IPS-18c (cell line): ENCODE measurements around the gene LACTB.
"Not testable (repeated sequence)": the region's sequence is repeated elsewhere in the genome, so short reads cannot be mapped to it uniquely, and the experiment has no call there.

ENCODE experiments used
- H3K4me3 ChIP-seq: 2 replicates; pipeline ENCODE4 v1.7.0; 2013; ENCODE audit warnings: low read depth, mild to moderate bottlenecking, low read length, moderate library complexity; ENCODE audit not compliant: insufficient read depth
- H3K9me3 ChIP-seq: one replicate; pipeline ENCODE4 v1.6.1; 2013; ENCODE audit warnings: mild to moderate bottlenecking, low read length, moderate library complexity; ENCODE audit not compliant: control insufficient read depth, insufficient read depth

Gene LACTB

GRCh38 chr15:63086947-63087346, 34.7 kb upstream of the LACTB start:
- Histone ChIP-seq H3K9me3 (no peaks in the 10 kb centered on the region), H3K4me3 (no peak overlapping the region)

DNA sequence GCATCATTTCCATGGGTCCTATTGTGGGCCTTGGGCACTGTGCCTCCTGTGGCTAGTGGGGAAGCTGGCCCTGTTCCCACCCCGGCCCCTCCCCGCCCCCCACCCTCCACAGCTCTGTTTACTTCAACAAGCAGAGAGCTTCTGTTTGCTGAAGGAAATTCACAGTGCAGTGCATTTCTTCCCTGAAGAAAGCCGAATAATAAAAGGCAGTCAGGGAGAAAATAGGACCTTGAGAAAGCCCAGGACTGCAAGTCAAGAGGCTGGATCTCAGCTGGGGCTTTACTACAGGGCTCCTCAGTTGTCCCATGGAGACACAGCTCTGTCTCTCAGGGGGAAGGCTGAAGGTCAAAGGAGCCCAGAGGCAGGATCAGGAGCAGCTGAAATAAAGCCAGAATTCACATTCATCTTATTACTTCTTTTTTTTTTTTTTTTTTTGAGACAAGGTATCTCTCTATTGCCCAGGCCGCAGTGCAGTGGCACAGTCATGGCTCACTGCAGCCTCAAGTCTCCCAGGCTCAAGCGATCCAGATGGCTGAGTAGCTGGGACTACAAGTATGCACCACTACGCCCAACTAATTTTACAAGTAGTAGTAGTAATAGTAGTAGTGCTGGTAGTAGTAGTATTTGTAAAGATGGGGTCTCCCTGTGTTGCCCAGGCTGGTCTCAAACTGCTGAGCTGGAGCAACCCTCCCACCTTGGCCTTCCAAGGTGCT, 33.0 kb upstream of the LACTB start:
- Histone ChIP-seq H3K9me3 (no peaks in the 10 kb centered on the region), H3K4me3 (no peak overlapping the region)

- H3K9me3 ChIP-seq: no peaks in the 10 kb centered on the region
- H3K4me3 ChIP-seq: no peak overlapping the region
Observed at GRCh38 chr15:63089260-63090043, 32.2 kb upstream of the LACTB start.

- no peaks in the 10 kb centered on the region for H3K9me3 ChIP-seq
Observed at GRCh38 chr15:63090472-63090871, 31.2 kb upstream of the LACTB start.

GRCh38 chr15:63090887-63091286, 30.8 kb upstream of the LACTB start:
- Histone ChIP-seq H3K9me3 (no peaks in the 10 kb centered on the region), H3K4me3 (no peak overlapping the region)

More at GRCh38 chr15:63090472-63090871, 31.2 kb upstream of the LACTB start:
- no peak overlapping the region for H3K4me3 ChIP-seq

DNA sequence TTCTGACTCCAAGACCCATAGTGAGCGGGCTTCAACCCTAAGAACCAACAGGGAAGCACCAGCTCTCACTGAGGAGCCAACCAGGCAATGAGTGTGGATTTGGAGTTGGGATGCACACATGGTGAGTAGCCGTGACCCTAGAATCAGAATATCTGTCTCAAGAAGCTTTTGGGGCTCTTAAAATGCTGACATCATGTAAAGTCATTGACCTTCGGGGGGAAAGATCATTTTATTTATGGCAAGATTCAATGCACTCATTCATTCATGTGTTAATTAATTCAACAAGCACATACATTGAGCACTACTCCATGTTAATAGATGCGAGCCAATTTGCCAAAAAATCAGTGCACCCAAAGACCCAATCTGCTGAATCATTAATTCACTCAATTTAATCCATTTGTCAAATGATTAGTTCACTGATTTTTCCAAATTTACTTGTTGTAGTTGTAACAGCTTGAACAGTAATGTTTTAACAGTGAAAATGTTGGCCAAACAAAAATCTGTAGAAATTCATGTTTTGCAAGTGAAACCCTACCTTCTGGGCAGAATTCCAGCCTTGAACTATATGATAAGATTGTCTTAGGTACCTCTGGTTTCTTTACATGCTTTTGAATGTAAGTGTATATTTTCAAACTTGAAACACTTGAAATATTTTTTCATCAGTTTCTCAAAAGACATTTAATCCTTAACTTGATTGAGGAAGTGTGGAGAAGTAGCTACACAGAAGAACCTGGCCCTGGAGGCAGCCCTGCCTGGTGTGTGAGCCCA, 29.8 kb upstream of the LACTB start:
- H3K4me3 ChIP-seq: no peak overlapping the region
- H3K9me3 ChIP-seq: no peaks in the 10 kb centered on the region

- Histone ChIP-seq H3K4me3 (no peak overlapping the region), H3K9me3 (no peaks in the 10 kb centered on the region)
Observed at GRCh38 chr15:63093486-63094205, 28.0 kb upstream of the LACTB start.

- Histone ChIP-seq H3K9me3 (no peaks in the 10 kb centered on the region), H3K4me3 (no peak overlapping the region)
Observed at GRCh38 chr15:63094495-63094931, 27.1 kb upstream of the LACTB start.

DNA sequence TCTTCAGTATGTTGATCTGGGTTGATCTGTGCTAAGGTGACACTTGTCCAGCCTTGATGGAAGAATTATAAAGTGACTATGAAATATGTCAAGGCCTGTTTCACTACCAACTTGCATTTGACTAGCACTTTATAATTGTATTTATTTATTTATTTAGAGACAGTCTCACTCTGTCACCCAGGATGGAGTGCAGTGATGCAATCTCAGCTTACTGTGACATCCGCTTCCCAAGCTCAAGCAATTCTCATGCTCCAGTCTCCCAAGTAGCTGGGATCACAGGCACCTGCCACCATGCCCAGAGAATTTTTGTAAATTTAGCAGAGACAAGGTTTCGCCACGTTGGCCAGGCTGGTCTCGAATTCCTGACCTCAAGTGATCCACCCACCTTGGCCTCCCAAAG, 25.5 kb upstream of the LACTB start:
- no peaks in the 10 kb centered on the region for H3K9me3 ChIP-seq
- no peak overlapping the region for H3K4me3 ChIP-seq

- H3K4me3 ChIP-seq, H3K9me3 ChIP-seq: not testable (repeated sequence)
Observed at GRCh38 chr15:63098901-63099300, 22.8 kb upstream of the LACTB start.

GRCh38 chr15:63099581-63099980, 22.1 kb upstream of the LACTB start:
- not testable (repeated sequence) for H3K4me3 ChIP-seq, H3K9me3 ChIP-seq

DNA sequence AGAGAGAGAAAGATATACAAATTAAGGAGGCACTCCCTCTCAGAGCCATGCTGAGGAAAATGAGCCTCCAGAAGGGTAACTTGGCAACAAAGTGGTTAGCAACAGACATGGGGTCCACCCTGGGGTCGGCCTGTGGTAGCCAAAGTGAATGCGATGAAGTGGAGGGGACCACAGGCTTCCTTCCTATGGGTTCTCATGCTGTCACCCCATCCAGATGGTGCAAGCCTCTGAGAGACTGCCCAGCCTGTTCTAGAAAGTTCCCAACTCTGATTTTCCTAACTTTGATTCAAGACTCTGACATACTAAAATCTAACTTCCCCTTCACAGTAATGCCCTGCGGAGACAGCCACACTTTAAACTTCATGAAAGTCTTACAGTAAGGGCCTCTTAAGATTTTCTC, 18.2 kb upstream of the LACTB start:
- H3K9me3 ChIP-seq: peaks cover 3% of the 10 kb centered on the region
- H3K4me3 ChIP-seq: no peak overlapping the region

DNA sequence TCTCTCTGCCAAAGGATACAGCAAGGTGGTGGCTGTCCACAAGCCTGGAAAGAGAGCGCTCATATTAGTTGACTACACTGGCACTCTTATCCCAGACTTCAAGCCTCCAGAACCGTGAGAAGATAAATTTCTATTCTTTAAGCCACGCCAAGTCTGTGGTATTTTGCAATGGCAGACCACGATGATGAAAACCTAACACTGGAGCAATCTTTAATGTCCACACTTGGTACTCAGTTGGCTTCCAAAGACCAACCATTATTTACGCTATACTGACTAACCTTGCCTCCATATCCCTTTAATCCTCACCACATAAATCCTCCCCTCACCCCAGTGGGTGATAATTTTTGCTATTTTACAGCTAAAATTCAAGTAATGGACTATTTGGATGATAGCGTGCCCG, 16.9 kb upstream of the LACTB start:
- H3K9me3 ChIP-seq: peaks cover 3% of the 10 kb centered on the region
- H3K4me3 ChIP-seq: no peak overlapping the region

DNA sequence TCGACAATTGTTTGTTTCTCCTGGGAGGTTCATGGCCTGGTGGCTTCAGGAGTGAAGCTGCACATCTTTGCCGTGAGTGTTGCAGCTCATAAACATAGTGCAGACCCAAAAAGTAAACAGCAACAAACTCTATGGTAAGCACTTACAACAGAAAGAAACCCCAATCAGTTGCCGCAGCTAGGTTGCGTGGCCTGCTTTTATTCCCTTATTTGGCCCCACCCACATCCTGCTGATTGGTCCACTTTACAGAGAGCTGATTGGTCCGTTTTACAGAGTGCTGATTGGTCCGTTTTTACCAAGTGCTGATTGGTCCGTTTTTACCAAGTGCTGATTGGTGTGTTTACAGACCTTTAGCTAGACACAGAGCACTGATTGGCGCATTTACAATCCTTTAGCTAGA, 16.3 kb upstream of the LACTB start:
- H3K9me3 ChIP-seq, H3K4me3 ChIP-seq: not testable (repeated sequence)

- Histone ChIP-seq H3K9me3 (peaks cover 3% of the 10 kb centered on the region), H3K4me3 (no peak overlapping the region)
Observed at GRCh38 chr15:63107895-63108546, 13.6 kb upstream of the LACTB start.

- Histone ChIP-seq H3K4me3 (no peak overlapping the region), H3K9me3 (no peaks in the 10 kb centered on the region)
Observed at GRCh38 chr15:63109498-63109897, 12.2 kb upstream of the LACTB start.

DNA sequence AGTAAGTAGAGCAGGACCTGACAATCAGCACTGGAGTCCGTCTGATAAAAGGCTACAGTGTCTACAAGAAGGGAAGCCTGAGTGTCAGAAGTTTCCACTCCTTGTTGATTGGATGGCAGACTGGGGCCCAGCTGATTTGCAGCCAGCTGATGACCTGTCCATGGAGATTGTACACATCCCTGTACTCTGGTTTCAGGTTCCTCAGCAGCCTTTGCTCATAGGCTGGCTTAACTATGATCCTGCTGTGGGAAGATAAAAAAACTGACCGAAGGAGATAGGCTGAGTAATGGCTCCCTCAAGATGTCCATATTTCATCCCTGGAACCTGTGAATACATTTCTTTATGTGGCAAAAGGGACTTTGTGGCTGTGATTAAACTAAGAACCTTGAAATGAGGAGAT, 11.7 kb upstream of the LACTB start:
- Histone ChIP-seq H3K4me3 (no peak overlapping the region), H3K9me3 (no peaks in the 10 kb centered on the region)
